HG03439 (cell line): Measurements from ENCODE around the gene STK24.
A peak's percentile ranks its signal among the peaks of the same experiment; 100 is the strongest.

Experiments
- ATAC-seq: cut with Tn5 transposase; IDR thresholded peaks from one replicate; pipeline ENCODE4 v1.9.1; 2021; ENCODE audit warnings: mild to moderate bottlenecking, moderate library complexity; ENCODE audit not compliant: unreplicated experiment

STK24 gene

DNA sequence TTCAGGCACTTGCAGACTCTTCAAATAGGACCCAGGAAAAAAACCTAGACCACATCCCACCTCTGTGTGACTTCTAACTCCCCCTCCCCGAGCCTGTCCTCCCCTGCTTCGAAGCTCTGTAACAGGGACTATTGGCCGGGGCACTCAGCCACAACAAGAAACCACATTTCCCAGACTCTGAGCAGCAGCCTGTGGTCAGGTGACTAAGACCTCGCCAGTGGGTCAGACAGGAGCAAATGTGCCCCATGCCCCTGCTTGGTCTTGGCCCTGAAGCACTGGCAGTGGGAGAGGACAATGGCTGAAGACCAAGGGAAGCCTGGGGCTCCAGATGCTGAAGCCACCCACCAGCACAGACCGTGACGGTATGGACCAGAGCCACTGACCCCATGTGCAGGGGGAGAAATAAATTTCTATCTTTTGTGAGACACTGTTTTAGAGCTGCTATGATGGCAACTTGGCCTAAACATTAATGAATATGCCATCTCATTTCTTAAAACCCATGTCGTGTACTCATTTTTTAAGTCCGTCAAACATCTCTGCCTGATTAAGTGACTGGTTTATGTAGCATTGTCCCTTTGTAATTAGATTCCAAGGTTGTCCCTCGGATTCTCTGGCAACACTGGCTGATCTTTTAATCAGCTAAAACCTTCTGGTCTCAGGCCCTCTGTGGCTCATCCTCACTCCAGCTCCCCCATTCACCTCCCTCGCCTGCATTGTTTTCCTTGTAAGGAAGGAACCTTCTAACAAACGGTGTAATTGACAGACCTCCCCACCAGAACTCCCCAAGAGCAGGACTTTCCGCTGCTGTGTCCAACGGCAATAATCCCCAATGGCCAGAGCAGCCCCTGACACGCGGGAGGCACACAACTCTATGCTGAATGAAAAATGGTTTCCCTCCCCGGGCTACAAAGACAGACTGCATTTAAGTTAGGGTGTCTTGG lies 98.4 kb downstream of the STK24 start:
- ATAC-seq, result no peak

- ATAC-seq, result peak; percentile 92
These were observed 100.4 kb downstream of the STK24 start for GRCh38 chr13:98476538-98476966.

DNA sequence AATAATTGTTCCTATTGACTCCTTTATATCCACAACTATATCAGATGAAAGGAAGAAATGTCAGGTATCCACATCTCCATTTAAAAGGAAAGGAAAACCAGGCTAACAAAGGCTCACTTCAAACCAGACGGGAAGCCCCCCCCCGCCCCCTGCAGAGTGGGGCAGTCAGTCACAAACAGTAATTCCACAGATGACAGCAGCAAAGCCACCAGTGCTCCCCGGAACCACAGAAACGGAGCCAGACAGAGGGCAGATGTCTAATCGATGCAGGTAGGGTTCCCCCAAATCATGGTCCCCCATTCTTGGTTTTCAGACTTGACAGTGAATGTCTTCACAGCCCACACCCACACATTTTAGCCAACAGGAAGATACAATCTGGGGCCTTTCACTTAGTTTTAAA lies 100.8 kb downstream of the STK24 start:
- peak; percentile 20 for ATAC-seq

GRCh38 chr13:98475522-98475921 lies 101.4 kb downstream of the STK24 start:
- no peak for ATAC-seq

GRCh38 chr13:98474761-98475160 lies 102.1 kb downstream of the STK24 start:
- no peak for ATAC-seq

DNA sequence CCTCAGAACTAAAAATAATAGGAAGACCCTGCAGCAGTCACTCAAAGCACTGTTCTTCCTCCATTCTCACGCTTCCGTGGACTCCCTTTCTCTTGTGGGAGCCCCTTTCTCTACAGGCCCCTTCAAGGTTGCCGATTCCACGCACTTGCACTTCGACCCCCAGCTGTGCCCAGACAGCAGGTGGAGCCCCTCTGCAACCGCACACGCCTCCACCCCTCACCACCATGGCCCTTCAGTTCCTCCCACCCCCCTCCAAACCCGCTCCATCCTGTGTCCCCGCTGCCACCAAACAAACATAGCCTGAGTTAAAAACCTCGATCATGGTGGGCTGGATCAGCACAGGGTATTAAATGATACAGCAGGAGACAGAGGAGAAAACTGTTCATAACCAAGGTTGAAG lies 102.6 kb downstream of the STK24 start:
- ATAC-seq, result no peak

- no peak for ATAC-seq
These were observed 103.1 kb downstream of the STK24 start for GRCh38 chr13:98473788-98474144.

- ATAC-seq, result no peak
These were observed 103.6 kb downstream of the STK24 start for GRCh38 chr13:98473135-98473787.

DNA sequence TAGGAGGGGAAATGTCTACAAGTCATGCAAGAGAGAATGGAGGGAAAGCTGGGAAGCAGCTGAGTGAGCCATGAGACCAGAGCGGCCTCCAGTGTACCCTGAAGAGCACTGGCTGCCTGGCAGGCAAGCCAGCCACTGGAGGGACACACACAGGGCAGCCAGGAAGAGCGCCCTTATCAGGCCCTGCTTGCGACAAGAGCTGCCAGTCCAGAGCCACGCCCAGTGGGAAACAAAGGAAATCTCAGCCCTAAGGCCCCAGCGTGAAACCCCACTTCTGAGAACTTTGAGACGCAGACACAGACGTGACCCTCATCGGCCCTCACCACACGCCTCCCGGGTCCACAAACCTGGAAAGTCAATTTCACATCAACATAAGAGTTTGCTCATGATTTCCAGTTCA lies 105.0 kb downstream of the STK24 start:
- ATAC-seq, result no peak

GRCh38 chr13:98470920-98471319 lies 106.0 kb downstream of the STK24 start:
- no peak for ATAC-seq

- no peak for ATAC-seq
These were observed 108.0 kb downstream of the STK24 start for GRCh38 chr13:98468929-98469328.

DNA sequence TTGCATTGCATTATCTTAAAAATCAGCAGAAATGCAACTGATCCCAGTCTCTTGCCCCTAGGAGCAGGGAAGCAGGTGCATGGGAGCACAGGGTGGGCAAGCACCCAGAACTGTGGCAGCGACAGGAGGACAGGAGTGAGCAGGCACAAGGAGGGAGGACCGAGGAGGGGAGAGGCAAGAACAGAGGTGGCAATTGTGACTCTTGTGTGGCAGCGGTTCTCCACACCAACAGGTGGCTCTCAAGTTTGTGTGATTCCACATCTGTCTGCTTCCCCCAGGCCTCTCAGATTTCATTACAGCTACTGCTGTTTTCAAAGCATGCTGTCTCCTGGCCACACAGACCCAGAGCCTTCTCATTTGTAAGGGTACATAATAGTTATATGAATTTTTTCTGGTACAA lies 108.5 kb downstream of the STK24 start:
- no peak for ATAC-seq

- no peak for ATAC-seq
These were observed 109.5 kb downstream of the STK24 start for GRCh38 chr13:98467263-98467985.

- ATAC-seq, result no peak
These were observed 110.2 kb downstream of the STK24 start for GRCh38 chr13:98466634-98467236.

- ATAC-seq, result no peak
These were observed 114.0 kb downstream of the STK24 start for GRCh38 chr13:98462946-98463345.

DNA sequence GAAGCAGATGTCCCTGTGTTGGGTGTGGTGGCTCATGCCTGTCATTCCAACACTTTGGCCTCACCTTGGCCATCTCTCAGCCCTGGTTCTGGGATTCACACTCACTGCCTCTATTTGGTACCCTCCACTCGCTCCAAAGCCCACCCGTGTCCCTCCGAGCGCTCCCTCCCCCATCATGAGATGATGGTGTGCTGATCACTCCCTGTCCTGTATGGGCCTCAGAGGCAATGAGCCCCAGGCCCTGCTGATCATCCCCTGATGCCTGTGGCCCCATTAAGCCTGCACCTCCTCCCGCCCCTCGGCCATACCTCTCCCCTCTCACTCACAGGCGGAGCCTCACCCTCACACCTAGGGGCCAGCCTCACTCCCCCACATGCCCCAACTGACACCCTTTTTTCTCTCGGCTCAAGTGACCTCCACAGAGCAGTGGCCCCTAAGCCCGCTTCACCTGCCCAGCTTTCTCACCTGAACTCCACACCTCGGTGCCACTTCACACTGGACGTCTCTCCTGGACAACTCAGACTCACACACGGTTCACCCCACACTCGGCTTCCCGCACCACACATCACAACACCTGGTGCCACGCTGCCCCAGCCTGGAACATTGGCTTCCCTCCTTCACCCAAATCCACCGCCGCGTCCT lies 114.5 kb downstream of the STK24 start:
- no peak for ATAC-seq

- ATAC-seq, result no peak
These were observed 115.2 kb downstream of the STK24 start for GRCh38 chr13:98461486-98462240.

DNA sequence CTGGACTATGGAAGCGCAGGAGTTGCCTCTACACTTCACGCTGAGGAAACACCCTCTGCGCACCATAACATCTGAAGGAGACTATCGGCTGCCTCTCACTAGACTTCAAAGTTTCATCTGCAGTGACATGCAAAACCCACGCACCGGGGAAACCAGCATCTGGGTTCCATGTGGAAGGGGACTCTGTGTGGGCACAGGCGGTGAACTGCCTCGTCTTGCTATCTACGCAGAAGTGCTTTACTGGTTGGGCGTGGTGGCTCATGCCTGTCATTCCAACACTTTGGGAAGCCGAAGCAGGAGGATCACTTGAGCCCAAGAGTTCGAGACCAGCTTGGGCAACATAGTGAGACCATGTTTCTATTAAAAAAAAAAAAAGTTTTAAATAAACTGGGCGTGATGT lies 116.4 kb downstream of the STK24 start:
- no peak for ATAC-seq

DNA sequence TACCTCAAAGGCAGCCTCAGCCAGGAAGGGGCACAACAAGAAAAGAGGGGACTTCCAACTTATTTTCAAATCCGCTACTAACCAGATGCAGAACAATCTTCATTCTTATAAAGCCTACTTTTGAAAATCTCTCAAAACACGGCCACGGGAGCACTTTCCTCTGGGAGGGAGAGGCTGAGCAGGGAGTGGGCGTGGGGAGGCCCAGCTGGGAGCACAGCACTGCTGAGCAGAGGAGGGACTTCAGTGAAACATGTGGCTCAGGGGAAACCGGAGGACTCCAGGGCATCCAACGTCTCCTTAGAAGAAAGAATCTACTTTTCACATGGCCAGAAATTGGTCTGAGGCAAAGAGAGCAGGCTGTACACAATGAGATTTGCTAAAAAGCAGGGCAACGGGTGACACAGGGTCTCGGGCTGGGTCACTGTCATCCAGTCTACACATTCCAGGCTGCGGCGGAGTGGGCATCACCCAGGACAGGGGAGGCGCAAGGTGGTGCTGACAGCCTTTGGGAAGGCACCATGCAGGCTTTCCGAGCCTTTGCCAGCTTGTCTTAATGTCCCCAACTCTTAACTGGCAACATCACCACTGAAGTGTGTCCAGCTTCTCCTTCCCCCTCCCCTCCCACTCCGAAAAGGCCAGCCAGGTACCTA lies 117.1 kb downstream of the STK24 start:
- ATAC-seq, result no peak
